Vagina (tissue), 2 donors: ENCODE data around the gene OSBPL8.

Source experiments
- POLR2A ChIP-seq, 2 donors: fragments of 450-650 bp; IDR thresholded peaks; one replicate each; pipeline ENCODE4 v1.6.1; 2017; ENCODE audit warnings: antibody characterized with exemption in 2 of 2, mild to moderate bottlenecking in 2 of 2, moderate library complexity in 2 of 2
- POLR2AphosphoS5 ChIP-seq, 2 donors: sonication (generic); formaldehyde crosslinking; IDR thresholded peaks; one replicate each; pipeline ENCODE4 v1.9.0; 2017; ENCODE audit warnings: antibody characterized with exemption in 2 of 2, mild to moderate bottlenecking in 2 of 2, low read depth in 1 of 2; ENCODE audit not compliant: insufficient read depth in 1 of 2
- TF ChIP-seq, protein P1 (sequence below), 3 experiments: fragments of 450-650 bp in 2 of 3; fragments of 200-600 bp in 1 of 3; sonication (generic) in 1 of 3; IDR thresholded peaks; one replicate each; pipeline ENCODE4 v1.5.1; 2017 to 2019; ENCODE audit warnings: antibody characterized with exemption in 3 of 3, mild to moderate bottlenecking in 2 of 3, moderate library complexity in 2 of 3

- no peak for TF ChIP-seq POLR2A (IDR thresholded peaks at IDR 0.05)
- TF ChIP-seq, protein P1, sequence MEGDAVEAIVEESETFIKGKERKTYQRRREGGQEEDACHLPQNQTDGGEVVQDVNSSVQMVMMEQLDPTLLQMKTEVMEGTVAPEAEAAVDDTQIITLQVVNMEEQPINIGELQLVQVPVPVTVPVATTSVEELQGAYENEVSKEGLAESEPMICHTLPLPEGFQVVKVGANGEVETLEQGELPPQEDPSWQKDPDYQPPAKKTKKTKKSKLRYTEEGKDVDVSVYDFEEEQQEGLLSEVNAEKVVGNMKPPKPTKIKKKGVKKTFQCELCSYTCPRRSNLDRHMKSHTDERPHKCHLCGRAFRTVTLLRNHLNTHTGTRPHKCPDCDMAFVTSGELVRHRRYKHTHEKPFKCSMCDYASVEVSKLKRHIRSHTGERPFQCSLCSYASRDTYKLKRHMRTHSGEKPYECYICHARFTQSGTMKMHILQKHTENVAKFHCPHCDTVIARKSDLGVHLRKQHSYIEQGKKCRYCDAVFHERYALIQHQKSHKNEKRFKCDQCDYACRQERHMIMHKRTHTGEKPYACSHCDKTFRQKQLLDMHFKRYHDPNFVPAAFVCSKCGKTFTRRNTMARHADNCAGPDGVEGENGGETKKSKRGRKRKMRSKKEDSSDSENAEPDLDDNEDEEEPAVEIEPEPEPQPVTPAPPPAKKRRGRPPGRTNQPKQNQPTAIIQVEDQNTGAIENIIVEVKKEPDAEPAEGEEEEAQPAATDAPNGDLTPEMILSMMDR (IDR thresholded peaks at IDR 0.05): no peak
- no peak for TF ChIP-seq POLR2AphosphoS5 (IDR thresholded peaks at IDR 0.05; ENCODE audit: insufficient read depth in 1 of 2, low read depth in 1 of 2)
Observed at GRCh38 chr12:76399040-76399439, 160.5 kb downstream of the OSBPL8 start.
